D341Med (cell line): ENCODE results near the gene UGP2.
"Not testable (repeated sequence)": the region's sequence is repeated elsewhere in the genome, so short reads cannot be mapped to it uniquely, and the experiment has no call there.

Experiments used
- DNase-seq: peaks from one replicate; pipeline ENCODE4 v3.0.0; 2012; ENCODE audit warnings: low spot score

Gene UGP2

GRCh38 chr2:63840081-63840784, 1.5 kb upstream of the UGP2 start:
- DNase-seq, result no peak

GRCh38 chr2:63840785-63841253, 877 bp upstream of the UGP2 start:
- peak; percentile 95 for DNase-seq

GRCh38 chr2:63842149-63843061, 709 bp downstream of the UGP2 start:
- DNase-seq, result peak; percentile 16

DNA sequence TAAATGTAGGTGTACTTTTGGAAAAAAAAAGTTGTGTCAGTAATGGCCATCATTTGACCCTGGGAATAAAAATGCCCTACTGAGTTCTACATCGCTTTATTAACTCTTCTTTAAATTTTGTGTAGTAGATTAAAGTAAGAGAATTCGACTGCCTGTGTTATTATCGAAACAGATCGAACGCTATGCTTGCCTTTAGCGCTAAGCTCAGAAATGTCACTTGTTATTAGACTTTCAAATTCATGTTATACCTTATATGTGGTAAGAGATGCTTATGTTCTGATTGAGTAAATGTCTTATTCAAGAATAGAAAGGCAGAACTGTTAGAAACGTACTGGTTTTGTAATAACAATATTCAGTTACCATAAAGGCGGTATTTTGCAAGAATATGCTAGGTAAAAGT, 1.4 kb downstream of the UGP2 start:
- no peak for DNase-seq

DNA sequence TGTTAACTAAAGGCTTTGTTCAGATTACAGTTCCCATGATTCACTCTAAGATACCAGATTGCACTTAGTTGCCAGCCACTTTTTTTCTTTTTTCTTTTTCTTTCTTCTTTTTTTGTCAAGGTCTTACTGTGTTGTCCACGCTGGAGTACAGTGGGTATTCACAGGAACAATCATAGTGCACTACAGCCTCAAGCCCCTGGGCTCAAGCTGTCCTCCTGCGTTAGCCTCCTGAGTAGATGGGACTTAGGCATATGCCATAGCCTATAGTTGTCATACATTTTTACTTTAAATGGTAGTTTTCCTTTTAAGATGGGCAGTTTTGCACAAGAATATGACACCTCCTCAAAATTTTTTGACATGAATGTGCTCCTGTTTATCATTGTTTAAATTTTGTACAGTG, 2.1 kb downstream of the UGP2 start:
- no peak for DNase-seq

DNA sequence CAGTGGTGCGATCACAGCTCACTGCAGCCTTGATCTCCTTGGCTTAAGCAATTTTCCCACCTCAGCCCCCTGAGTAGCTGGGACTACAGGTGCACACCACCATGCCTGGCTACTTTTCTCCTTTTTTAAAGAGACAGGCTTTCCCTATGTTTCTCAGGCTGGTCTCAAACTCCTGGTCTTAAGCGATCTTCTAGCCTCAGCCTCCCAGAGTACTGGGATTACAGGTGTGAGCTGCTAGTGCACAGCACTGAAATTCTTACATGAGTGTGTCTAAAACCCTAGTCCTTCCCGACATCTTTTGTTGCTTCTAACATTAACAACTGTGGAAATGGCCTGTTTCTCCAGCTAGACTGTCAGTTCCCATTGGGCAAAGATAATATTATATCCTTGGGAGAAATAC, 2.9 kb downstream of the UGP2 start:
- DNase-seq, result no peak

DNA sequence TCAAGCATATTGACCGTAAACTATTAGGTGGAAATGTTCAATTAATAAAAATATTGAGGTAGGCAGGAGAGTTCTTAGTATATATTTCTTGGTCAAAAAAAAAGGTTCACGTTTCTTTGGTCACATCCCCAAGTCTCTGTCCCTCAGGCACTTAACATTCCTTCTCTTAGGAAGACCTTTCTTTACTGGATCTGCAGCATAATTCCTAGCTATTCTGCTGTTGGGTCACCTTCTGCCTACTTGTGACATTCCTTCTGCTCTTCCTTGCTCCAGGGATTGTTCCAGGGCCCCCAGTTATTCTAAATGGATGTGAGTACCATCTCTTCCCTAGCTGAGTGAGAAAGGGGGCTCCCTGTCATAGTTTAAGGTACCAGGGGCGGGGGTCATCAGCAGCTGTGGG, 4.2 kb downstream of the UGP2 start:
- DNase-seq, result no peak

DNA sequence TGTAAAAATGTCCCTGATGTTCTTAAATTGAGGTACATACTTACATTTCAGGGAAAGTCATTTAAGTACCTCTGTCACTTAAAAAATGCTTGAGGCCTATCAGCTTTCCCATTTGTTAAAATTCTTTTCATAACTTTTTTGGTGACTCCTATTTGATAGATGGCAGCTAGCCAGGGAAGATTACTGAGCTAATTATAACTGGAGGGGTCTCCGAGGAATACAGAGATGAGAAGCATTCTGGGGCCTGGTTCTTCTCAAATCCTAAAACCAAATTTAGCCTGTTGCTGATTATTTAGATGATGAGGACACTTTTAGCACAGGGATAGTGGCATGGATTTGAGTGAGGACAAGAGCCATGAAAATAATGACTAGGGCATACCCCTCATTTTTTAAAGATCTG, 4.8 kb downstream of the UGP2 start:
- peak; percentile 19 for DNase-seq

DNA sequence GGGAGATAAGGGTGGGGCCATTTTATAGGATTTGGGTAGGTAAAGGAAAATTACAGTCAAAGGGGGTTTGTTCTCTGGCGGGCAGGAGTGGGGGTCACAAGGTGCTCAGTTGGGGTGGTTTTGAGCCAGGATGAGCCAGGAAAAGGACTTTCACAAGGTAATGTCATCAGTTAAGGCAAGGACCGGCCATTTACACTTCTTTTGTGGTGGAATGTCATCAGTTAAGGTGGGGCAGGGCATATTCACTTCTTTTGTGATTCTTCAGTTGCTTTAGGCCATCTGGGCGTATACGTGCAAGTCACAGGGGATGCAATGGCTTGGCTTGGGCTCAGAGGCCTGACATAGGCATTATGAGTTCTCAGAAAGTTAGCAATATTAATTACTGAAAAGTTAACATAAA, 5.9 kb downstream of the UGP2 start:
- not testable (repeated sequence) for DNase-seq

DNA sequence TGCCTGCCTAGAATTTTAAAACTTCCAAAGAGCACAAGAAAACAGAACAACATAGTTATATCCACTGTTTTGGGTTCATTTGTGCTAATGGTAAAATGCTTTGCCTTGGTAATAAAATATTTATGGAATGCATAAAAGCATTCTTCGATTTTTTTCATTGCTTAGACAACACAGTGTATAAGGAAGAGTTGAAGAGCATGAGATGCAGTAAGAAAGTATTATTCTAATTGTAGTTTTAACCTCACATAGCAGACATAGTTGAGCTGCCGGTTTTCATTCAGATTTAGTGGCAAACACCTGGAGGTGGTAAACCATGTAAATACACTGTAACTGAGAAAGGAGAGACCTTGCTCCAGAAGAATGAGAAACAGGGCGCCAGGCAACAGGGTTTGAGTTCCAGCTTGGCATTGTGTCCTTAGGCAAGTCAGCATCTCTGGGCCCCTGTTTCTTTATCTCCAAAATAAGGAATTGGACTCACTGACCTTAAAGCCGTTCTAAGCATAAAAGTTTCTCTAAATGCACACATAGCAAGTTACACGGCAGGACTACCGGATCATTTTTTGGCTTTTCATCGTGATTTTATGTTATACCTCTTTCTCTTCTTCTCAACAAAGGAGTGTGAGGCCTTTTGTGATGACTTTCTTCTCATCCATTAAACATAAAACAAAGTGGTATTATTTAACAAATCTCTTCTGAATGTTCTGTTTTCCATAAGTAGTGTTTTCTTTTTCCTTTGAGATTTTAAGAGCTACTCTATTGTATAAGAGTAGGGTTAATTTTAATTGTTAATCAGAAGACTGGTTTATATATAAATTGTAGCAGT, 7.9 kb downstream of the UGP2 start:
- DNase-seq, result no peak

- DNase-seq, result no peak
Measured at GRCh38 chr2:63850204-63850571, 8.5 kb downstream of the UGP2 start.

DNA sequence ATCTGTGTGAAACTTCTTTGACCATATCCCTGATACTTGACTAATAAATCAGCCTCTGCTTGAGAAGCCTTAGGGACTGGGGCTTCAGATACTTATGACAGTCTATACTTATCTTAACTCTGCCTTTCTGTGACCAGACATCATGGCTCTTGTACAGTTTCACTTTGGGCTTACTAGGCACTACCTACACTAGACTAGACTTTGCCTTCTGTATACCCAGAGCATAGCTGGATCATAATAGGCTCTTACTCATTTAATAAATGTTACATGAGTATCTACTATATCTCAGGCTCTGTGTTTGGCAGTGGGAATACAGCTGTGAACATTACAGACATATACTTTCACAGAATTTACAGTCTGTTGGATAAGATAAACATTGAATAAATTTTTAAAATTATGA, 9.0 kb downstream of the UGP2 start:
- no peak for DNase-seq

DNA sequence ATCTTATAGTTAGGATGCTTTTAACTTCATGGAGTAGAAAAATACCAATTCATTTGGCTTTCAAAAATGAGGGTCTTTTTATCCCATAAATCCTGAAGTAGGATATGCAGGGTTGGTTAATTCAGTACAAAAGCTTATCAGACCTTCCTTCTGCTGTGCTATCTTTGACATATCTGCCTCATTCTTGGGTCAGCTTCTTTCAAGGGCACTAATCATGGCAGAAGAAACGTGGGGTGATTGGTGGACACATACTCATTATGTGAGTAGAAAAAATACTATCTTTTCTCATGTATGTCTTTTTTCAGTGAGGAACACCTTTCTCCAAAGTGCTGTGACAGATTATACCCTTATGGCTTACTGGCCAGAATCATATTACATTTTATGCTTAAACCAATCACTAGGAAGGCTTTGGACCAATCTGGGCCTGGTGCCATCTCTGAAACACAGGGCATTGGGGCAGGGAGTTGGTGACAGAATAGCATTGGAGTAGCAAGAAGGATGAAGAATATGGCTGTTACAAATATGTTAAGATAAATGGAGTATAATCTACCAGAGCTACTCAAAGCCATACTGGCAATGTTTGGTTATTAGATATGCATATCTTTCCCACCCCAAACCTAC, 10.1 kb downstream of the UGP2 start:
- DNase-seq, result no peak

DNA sequence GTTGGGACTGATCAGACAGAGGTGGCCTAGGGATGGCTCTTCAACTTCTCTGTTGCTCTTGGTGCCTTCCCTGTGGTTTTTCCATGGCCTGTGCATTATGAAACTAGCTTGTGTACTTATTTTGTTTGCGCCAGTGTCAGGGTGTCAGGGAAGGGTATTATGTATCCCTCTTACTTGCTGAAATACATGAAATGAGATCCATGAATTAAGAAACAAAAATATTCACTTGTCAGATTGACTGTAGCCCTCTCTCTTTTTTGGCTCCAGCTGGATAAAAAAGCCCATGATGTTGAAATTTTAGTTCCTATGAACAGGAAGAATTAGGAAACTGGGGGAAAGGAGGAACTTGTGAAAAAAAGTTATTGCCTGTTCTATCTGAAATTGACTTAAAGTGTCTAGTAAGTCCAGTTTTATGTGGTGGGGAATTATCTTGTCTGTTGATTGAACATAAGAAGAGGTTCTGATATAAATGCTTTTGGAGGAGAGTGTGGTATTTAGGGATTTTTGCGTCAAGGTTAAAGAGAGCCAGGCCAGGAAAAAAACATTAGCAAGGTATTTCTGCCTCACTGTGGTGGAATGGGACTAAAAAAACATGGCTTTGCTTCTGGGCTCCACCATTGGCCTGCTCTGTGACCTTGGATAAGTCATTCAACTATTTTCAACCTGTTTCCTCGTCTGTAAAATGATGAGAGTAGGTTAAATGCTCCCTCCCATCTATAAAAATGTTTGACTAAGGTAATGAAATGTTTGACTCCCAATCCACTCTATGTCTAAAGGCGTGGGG, 12.0 kb downstream of the UGP2 start:
- DNase-seq, result no peak

DNA sequence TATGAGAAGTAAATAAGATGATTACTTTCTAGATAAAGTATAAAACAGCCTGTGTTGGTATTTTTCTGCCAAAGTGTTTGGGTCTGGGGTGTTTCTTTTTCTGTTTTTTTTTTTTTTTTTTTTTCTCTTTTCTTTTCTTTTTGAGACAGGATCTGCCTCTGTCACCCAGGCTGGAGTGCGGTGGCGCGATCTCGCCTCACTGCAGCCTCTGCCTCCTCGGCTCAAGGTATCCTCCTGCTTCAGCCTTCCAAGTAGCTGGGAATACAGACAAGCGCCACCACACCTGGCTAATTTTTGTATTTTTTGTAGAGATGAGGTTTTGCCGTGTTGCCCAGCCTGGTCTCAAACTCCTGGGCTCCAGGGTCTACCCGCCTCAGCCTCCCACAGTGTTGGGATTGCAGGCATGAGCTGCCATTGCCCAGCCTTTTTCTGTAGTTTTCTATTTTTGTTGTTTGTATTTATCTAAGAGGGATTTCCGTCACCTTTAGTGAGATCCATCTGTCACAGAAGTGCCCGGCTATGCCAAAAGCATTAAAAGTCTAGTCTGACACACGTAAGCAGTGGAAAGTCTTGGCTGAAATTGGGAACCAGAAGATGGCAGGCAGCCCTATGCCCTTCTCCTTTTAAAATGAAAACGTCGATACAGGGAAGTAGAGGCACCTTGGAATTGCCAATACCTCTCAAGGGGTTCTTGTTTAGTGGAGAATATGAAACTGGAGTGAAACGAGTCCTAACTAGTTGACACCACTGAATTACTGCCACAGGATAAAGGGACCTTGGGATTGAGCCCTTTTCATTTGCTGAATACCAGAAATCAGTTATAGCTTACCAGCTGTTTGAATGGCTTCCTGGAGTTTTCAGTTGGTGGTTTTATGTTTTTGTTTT, 14.0 kb downstream of the UGP2 start:
- DNase-seq, result no peak

DNA sequence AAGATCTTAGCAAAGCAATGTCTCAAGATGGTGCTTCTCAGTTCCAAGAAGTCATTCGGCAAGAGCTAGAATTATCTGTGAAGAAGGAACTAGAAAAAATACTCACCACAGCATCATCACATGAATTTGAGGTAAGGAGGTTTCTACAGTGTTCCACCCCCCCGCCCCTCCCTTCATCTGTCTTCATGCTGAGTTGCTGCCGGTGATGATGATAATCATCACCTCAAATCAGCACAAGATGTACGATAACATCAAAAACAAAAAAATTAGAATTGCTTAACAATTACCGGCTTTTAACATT, 14.6 kb downstream of the UGP2 start:
- DNase-seq, result no peak

GRCh38 chr2:63858291-63858690, 16.6 kb downstream of the UGP2 start:
- no peak for DNase-seq

- DNase-seq, result peak; percentile 56
Measured at GRCh38 chr2:63861220-63861822, 19.6 kb downstream of the UGP2 start.

DNA sequence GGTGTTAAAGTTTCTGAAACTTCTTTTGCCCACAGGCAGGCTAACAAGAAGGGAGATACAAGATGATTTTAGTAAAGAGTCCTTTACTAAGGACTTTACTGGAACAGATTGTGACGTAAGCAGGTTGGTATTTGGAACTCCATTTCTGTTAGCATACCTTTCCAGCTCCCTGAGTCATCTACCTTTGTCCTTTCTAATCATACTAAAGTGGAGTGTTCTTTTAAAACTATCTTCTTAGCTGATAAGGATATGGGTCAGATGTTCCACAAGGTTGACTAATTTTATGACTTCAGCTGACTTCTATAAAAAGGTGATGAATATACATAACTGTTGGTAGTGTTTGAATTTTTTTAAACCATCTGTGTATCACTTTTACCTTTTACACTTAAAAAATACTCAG, 21.1 kb downstream of the UGP2 start:
- DNase-seq, result no peak

DNA sequence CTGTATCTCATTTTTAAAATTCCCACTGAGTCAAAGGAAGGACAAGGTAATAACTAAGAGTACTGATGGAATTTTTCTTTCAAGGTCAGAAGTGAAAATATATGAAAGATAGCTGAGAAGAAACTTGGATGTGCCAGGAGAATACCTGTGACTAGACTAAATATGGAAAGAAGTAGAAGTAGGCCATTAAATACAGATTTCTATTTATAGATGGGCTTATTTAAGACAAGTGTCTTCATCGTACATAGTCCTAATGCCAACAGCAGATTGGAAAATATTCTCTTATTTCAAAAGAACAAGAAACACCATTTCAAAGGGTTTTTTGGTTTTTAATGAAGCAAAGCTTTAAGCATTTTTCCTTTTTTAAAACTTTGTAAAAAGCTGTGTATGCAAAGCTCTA, 22.0 kb downstream of the UGP2 start:
- DNase-seq, result no peak
